HepG2 (cell line): ENCODE measurements around the gene TTLL6. TPM values are rescaled to one million over a fixed set of nuclear protein-coding genes. Genes with fewer than 3 reads are reported as not detected.

Experiments
- HNF1A ChIP-seq, 2 experiments: sonication (generic) in 1 of 2; formaldehyde crosslinking in 1 of 2; IDR thresholded peaks; 2 replicates each; pipeline versions ENCODE4 v1.4.0 to v1.6.1; 2016 to 2020; ENCODE audit warnings: borderline replicate concordance in 1 of 2, low read depth in 1 of 2, mild to moderate bottlenecking in 1 of 2, missing genetic modification reagents in 1 of 2
- MEIS1 ChIP-seq: sonication (generic); formaldehyde crosslinking; IDR thresholded peaks from 2 replicates; pipeline ENCODE4 v1.9.0; 2021; ENCODE audit warnings: mild to moderate bottlenecking, missing genetic modification reagents, moderate library complexity, borderline replicate concordance
- NAIF1 ChIP-seq: sonication (generic); formaldehyde crosslinking; IDR thresholded peaks from 2 replicates; pipeline ENCODE4 v1.5.0; 2020; ENCODE audit warnings: mild to moderate bottlenecking, missing genetic modification reagents, borderline replicate concordance
- PAXIP1 ChIP-seq: sonication (generic); formaldehyde crosslinking; conservative IDR thresholded peaks from 2 replicates; pipeline ENCODE4 v1.4.0; 2020; ENCODE audit warnings: mild to moderate bottlenecking, missing genetic modification reagents, moderate library complexity
- REXO4 ChIP-seq: sonication (generic); formaldehyde crosslinking; IDR thresholded peaks from 2 replicates; pipeline ENCODE4 v1.8.0; 2022; ENCODE audit warnings: missing genetic modification reagents, mild to moderate bottlenecking, borderline replicate concordance
- THRA ChIP-seq: sonication (generic); formaldehyde crosslinking; IDR thresholded peaks from 2 replicates; pipeline ENCODE4 v1.4.0; 2020; ENCODE audit warnings: missing genetic modification reagents, borderline replicate concordance
- polyA plus RNA-seq, 8 experiments: library from polyadenylated mRNA; depleted of rRNA in 3 of 8; stranded (reverse) in 7 of 8; unstranded in 1 of 8; fragments of >200 nt; fragmentation: Illumina TruSeq in 4 of 8; extraction: Trizol in 4 of 8; gene quantifications; 2 replicates each; pipeline versions ENCODE4 v1.2.1 to v1.2.3, GENCODE V29; 2011 to 2016; ENCODE audit warnings: low read depth in 4 of 8, missing spikeins in 1 of 8, mixed read lengths in 1 of 8; ENCODE audit not compliant: insufficient read depth in 1 of 8
- total RNA-seq, 5 experiments: library from RNA; depleted of rRNA; stranded (reverse); fragments of >200 nt; fragmentation: Illumina TruSeq; extraction: Trizol; gene quantifications; 2 replicates each; pipeline ENCODE4 v1.2.3, GENCODE V29; 2016; ENCODE audit warnings: low read depth in 1 of 5

The TTLL6 gene
- total and polyA plus RNA-seq, 2 of the 13 experiments (the other 11 are each of a cell fraction or from before 2014, with no cell fraction given) = 0.04 to 0.08 TPM

GRCh38 chr17:48809182-48809581, 7.8 kb downstream of the TTLL6 start (continued):
- TF ChIP-seq HNF1A (IDR thresholded peaks at IDR 0.05; ENCODE audit: low read depth) (peak; percentile 62), HNF1A (CRISPR knock-in tag; IDR thresholded peaks at IDR 0.05; ENCODE audit: borderline replicate concordance) (peak; percentile 52; the same call in 1 of the 2 replicates), MEIS1 (0 out of 2 replicates have a peak, but pooled peaks have one; percentile 31), REXO4 (CRISPR knock-in tag) (no peak), THRA (CRISPR knock-in tag) (no peak), NAIF1 (no peak), PAXIP1 (CRISPR knock-in tag) (0 out of 2 replicates have a peak, but pooled peaks have one; percentile 17)
